GM19438 (cell line): Measurements from ENCODE around the gene SLC12A2.

Experiments used
- ATAC-seq: cut with Tn5 transposase; IDR thresholded peaks from one replicate; pipeline ENCODE4 v1.9.1; 2021; ENCODE audit warnings: low read depth; ENCODE audit not compliant: unreplicated experiment

The SLC12A2 gene

GRCh38 chr5:128216285-128216684 lies 132.7 kb downstream of the SLC12A2 start:
- ATAC-seq: no peak

DNA sequence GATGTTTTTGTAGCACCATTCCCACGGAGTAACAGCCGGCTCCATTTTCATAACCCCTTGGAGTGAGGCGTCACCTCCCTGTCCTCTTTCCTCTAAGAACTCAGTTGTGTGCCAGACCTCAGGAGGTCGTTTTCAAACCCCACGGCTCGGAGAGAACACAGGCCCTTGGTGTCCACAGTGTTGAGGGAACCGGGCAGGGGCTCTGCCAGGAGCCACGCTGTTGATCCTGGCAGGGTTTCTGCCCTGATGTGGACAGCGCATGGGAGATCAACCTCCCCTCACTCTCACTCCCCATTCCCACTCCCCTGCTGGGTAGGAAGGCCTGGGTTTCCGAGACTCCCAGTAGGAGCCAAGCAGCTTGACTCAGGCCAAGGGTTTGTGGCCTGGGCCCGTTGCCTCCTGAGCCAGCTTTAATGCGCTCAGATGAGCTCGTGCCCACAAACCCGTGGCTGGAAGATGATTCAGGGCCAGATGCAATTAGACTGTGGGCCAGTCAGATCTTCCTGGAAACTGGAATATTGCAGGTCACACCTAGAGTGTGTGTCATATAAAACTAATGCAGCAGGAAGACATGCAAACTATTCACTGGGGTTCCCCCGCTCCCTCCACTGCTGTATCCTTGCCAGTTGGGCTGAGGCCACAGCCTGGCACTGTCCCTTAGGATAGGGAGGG lies 133.4 kb downstream of the SLC12A2 start:
- ATAC-seq: no peak

- no peak for ATAC-seq
Observed at GRCh38 chr5:128220841-128221240, 137.3 kb downstream of the SLC12A2 start.

- ATAC-seq: no peak
Observed at GRCh38 chr5:128224336-128224735, 140.8 kb downstream of the SLC12A2 start.

- ATAC-seq: no peak
Observed at GRCh38 chr5:128225245-128226030, 141.9 kb downstream of the SLC12A2 start.

DNA sequence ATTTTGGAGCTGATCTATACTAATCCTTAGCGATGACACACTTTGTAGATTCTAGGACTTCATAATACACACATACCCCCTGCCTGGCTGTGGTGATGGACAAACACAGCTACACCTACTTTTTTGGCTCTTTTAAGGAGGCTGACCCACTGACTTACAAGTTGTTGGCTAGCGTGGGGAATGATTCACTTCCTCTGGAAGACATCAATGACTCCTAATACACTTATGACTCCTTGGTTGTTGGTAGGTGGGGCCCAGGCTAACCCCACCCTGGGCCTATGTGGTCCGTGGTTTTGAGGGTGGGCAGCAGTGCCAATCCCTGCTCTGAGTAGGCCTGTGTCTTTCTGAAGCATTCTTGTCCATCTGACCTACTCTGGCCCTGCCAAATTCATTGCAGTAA lies 144.4 kb downstream of the SLC12A2 start:
- no peak for ATAC-seq

- no peak for ATAC-seq
Observed at GRCh38 chr5:128228521-128228920, 145.0 kb downstream of the SLC12A2 start.

DNA sequence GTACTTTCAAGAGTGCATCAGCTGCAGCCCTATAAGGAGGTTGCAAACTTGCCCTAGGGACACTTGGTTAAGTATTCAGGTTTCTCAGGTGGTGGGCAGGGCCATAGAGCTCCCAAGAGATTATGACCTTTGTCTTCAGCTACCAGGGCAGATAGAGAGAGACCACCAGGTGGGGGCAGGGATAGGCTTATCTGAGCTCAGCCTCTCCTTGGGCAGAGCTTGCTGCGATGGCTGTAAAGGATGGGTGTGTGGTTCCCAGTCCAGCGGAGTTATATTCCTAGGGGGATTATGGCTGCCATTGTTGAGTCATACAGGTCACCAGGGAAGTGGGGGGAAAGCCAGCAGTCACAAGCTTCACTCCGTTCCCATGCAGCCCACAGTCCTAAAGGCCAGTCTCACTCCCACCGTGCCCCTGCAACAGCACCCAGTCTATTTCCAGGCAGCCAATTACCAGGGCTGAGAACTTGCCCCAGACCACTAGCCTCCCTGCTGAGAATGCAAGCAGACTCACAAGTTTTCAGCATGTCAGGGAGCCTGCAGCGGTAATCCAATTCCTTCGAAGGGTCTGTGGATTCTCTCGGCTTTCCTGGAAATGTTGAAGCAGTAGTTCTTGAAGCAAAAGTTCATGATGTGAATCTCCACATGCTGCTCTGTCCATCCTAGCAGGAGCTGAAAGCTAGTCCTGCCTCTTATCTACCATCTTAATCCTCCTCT lies 151.5 kb downstream of the SLC12A2 start:
- ATAC-seq: no peak

- ATAC-seq: no peak
Observed at GRCh38 chr5:128236334-128236733, 152.8 kb downstream of the SLC12A2 start.

DNA sequence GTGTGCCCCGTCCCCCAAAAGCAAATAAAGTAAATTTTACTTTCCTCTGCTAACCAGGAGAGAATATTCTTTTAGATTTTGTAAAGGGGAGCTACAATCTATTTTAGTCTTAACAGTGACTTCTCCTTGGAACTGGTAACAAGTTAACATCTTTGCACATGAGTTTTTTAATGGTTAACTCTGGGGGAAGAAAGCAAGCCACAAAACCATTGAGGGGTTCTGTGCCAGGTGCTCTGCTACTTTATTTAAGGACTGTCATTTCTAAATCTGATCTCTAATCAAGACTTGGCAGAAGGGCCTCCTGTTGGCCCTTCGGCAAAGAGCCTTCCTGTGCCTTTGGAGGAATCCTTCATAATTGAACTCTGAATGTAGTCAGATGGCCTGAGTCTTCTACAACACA lies 153.4 kb downstream of the SLC12A2 start:
- peak; percentile 67 for ATAC-seq

DNA sequence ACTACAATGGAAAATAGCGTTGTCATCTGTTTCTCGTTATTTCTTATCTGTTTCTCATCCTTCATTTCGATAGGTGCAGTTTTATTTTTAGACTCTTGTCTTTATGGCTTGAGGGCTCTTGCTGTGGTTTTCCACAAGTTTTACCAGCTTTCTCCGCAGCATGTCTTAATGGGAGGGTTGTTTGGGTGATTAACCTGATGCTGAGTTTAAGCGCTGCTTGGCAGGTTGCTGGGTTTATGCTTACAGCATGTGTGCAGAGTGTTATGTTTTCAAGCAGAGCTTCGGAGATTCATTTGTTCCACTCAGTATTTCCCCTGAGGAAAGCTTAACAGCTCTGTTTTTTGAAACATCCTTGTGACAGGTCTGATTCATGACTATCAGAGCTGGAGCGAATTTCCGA lies 154.0 kb downstream of the SLC12A2 start:
- no peak for ATAC-seq
